Measurements from ENCODE around the gene NIP7.

DNA sequence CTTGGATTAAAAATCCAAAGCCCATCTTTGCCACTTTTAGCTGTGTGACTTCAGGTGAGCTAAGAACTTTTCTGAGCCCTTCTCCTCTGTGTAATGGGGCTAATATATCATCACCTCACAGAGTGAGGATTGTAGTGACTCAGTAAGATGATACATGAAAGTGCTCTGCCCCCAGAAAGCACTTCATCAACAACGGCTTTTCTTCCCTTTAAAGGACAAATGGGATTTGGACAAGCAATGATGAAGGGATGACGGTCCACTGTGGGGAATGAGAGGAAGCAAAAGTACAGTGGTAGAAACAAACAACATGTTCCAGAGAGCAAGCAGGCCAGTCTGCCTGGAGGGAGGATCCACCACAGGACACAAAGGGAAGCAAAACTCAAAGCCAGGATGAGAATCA is 26.3 kb downstream of the NIP7 start:
- TF ChIP-seq POLR2A (IDR thresholded peaks at IDR 0.05) (no peak), EP300 (IDR thresholded peaks at IDR 0.05; ENCODE audit: low read depth) (no peak)
- TF ChIP-seq, protein P1, sequence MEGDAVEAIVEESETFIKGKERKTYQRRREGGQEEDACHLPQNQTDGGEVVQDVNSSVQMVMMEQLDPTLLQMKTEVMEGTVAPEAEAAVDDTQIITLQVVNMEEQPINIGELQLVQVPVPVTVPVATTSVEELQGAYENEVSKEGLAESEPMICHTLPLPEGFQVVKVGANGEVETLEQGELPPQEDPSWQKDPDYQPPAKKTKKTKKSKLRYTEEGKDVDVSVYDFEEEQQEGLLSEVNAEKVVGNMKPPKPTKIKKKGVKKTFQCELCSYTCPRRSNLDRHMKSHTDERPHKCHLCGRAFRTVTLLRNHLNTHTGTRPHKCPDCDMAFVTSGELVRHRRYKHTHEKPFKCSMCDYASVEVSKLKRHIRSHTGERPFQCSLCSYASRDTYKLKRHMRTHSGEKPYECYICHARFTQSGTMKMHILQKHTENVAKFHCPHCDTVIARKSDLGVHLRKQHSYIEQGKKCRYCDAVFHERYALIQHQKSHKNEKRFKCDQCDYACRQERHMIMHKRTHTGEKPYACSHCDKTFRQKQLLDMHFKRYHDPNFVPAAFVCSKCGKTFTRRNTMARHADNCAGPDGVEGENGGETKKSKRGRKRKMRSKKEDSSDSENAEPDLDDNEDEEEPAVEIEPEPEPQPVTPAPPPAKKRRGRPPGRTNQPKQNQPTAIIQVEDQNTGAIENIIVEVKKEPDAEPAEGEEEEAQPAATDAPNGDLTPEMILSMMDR (IDR thresholded peaks at IDR 0.05): no peak
